HCT116 (cell line): ENCODE results near the gene HRC. TPM values are rescaled to one million over a fixed set of nuclear protein-coding genes. Genes with fewer than 3 reads are reported as not detected.

Experiments
- ATAC-seq: fragments of 200-7000 bp; cut with Tn5 transposase; 2 replicates; pipeline ENCODE4 v1.9.1; 2020; ENCODE audit warnings: mild to moderate bottlenecking, moderate library complexity
- BruUV-seq: library from RNA; stranded (reverse); fragments of 400-500 nt; replicated peaks from 2 replicates; lab custom pipeline; 2021; lab: Mats Ljungman, UMichigan
- CTCF ChIA-PET: fragments of 300-600 bp; sonication (Branson Sonifier 250); formaldehyde crosslinking; loops from one replicate; lab custom pipeline; 2021; ENCODE audit warnings: antibody characterized with exemption; lab: Charles Lee
- POLR2A ChIA-PET: fragments of 300-600, 350-600 bp; sonication (Branson Sonifier 250); formaldehyde crosslinking; loops from one replicate; lab custom pipeline; 2021; ENCODE audit warnings: antibody characterized with exemption; lab: Charles Lee
- RAD21 ChIA-PET, 2 experiments: fragments of 300-600 bp; sonication (Branson Sonifier 250); formaldehyde crosslinking; loops; one replicate each; lab custom pipeline; 2023; ENCODE audit warnings: low total read pairs in 2 of 2; ENCODE audit not compliant: uncharacterized antibody in 2 of 2, unreplicated experiment in 2 of 2, low non-redundant PET in 1 of 2; lab: Charles Lee
- DNase-seq: peaks from one replicate; pipeline ENCODE4 v3.0.0-alpha.2; 2010; ENCODE audit warnings: low read depth, low spot score
- H2AFZ ChIP-seq: fragments of 200-600 bp; shearing (Covaris generic), sonication (generic); 2 replicates; pipeline ENCODE4 v1.6.1; 2017; ENCODE audit warnings: low read depth, mixed run types, mixed read lengths, antibody characterized with exemption, low read length; ENCODE audit not compliant: poor library complexity, severe bottlenecking
- H3K27ac ChIP-seq: 2 replicates; pipeline ENCODE4 v1.5.1; 2012; ENCODE audit warnings: low read depth, low read length
- H3K27me3 ChIP-seq: fragments of 200-600 bp; sonication (generic); 2 replicates; pipeline ENCODE4 v1.6.1; 2016; ENCODE audit warnings: mixed run types, low read length, mixed read lengths; ENCODE audit not compliant: insufficient read depth
- H3K36me3 ChIP-seq, 2 experiments: fragments of 200-500 bp in 1 of 2; fragments of 200-600 bp in 1 of 2; sonication (Bioruptor generic) in 1 of 2; sonication (generic) in 1 of 2; 2 replicates each; pipeline versions ENCODE4 v1.5.1 to v1.6.1; 2014 to 2016; ENCODE audit warnings: low read length in 2 of 2, inconsistent platforms in 1 of 2, mixed read lengths in 1 of 2, mixed run types in 1 of 2; ENCODE audit not compliant: insufficient read depth in 2 of 2, control insufficient read depth in 1 of 2
- H3K4me1 ChIP-seq, 2 experiments: fragments of 200-600 bp in 1 of 2; sonication (generic) in 1 of 2; 2 replicates each; pipeline versions ENCODE4 v1.5.1 to v1.6.1; 2012 to 2017; ENCODE audit warnings: low read length in 2 of 2, inconsistent platforms in 1 of 2, mild to moderate bottlenecking in 1 of 2, mixed read lengths in 1 of 2, mixed run types in 1 of 2, moderate library complexity in 1 of 2; ENCODE audit not compliant: insufficient read depth in 2 of 2, control insufficient read depth in 1 of 2
- H3K4me2 ChIP-seq: fragments of 200-600 bp; sonication (generic); 2 replicates; pipeline ENCODE4 v1.6.1; 2017; ENCODE audit warnings: mixed run types, low read length, mixed read lengths
- H3K4me3 ChIP-seq, 2 experiments: fragments of 200-600 bp in 1 of 2; sonication (generic) in 1 of 2; replicated peaks in 1 of 2; 2 replicates each; pipeline ENCODE4 v1.5.1; 2011 to 2016; ENCODE audit warnings: low read length in 2 of 2, control low read depth in 1 of 2, low read depth in 1 of 2, mild to moderate bottlenecking in 1 of 2, mixed read lengths in 1 of 2, mixed run types in 1 of 2
- H3K79me2 ChIP-seq: fragments of 200-600 bp; sonication (generic); 2 replicates; pipeline ENCODE4 v1.6.1; 2017; ENCODE audit warnings: mild to moderate bottlenecking, mixed run types, low read length, moderate library complexity, mixed read lengths; ENCODE audit not compliant: insufficient read depth
- H3K9ac ChIP-seq: fragments of 200-600 bp; sonication (generic); 2 replicates; pipeline ENCODE4 v1.6.1; 2016; ENCODE audit warnings: low read length, mixed read lengths
- H3K9me2 ChIP-seq: fragments of 200-600 bp; sonication (generic), shearing (Covaris generic); 2 replicates; pipeline ENCODE4 v1.6.1; 2017; ENCODE audit warnings: mixed run types, mild to moderate bottlenecking, moderate library complexity; ENCODE audit not compliant: insufficient read depth
- H3K9me3 ChIP-seq, 2 experiments: fragments of 200-500 bp in 1 of 2; fragments of 200-600 bp in 1 of 2; sonication (Bioruptor generic) in 1 of 2; sonication (generic) in 1 of 2; 2 replicates each; pipeline ENCODE4 v1.6.1; 2014 to 2017; ENCODE audit warnings: low read length in 2 of 2, mixed read lengths in 2 of 2, inconsistent platforms in 1 of 2, low read depth in 1 of 2, mild to moderate bottlenecking in 1 of 2, mixed run types in 1 of 2, moderate library complexity in 1 of 2; ENCODE audit not compliant: control insufficient read depth in 1 of 2, insufficient read depth in 1 of 2
- H4K20me1 ChIP-seq: fragments of 200-600 bp; sonication (generic), shearing (Covaris generic); 2 replicates; pipeline ENCODE4 v1.6.1; 2017; ENCODE audit warnings: mixed run types, mild to moderate bottlenecking, moderate library complexity; ENCODE audit not compliant: insufficient read depth
- CTCF ChIP-seq, 3 experiments: fragments of 200-600 bp in 1 of 3; sonication (generic) in 1 of 3; IDR thresholded peaks in 2 of 3; conservative IDR thresholded peaks in 1 of 3; 2 replicates each; pipeline ENCODE4 v1.5.1; 2012 to 2017; ENCODE audit warnings: low read depth in 2 of 3, low read length in 2 of 3, antibody characterized with exemption in 1 of 3, borderline replicate concordance in 1 of 3, control low read depth in 1 of 3, mild to moderate bottlenecking in 1 of 3, mixed read lengths in 1 of 3, mixed run types in 1 of 3, moderate library complexity in 1 of 3; ENCODE audit not compliant: insufficient read depth in 1 of 3
- ELF1 ChIP-seq: IDR thresholded peaks from 2 replicates; pipeline ENCODE4 v1.6.1; 2012; ENCODE audit warnings: low read depth, borderline replicate concordance
- EZH2 ChIP-seq: fragments of 200-600 bp; sonication (generic); IDR thresholded peaks from 2 replicates; pipeline ENCODE4 v1.6.1; 2017; ENCODE audit warnings: antibody characterized with exemption, mixed run types
- JUND ChIP-seq: IDR thresholded peaks from 2 replicates; pipeline ENCODE4 v1.6.1; 2012
- MAX ChIP-seq: IDR thresholded peaks from 2 replicates; pipeline ENCODE4 v1.6.1; 2012
- POLR2AphosphoS5 ChIP-seq: IDR thresholded peaks from 2 replicates; pipeline ENCODE4 v1.6.1; 2011; ENCODE audit warnings: mild to moderate bottlenecking, low read depth, low read length, moderate library complexity
- RAD21 ChIP-seq: IDR thresholded peaks from 2 replicates; pipeline ENCODE4 v1.6.1; 2012; ENCODE audit warnings: low read depth, mild to moderate bottlenecking
- SIN3A ChIP-seq: IDR thresholded peaks from 2 replicates; pipeline ENCODE4 v1.6.1; 2012; ENCODE audit warnings: low read depth
- SP1 ChIP-seq: IDR thresholded peaks from 2 replicates; pipeline ENCODE4 v1.6.1; 2012; ENCODE audit warnings: low read depth
- SRF ChIP-seq: IDR thresholded peaks from 2 replicates; pipeline ENCODE4 v1.6.1; 2012; ENCODE audit warnings: low read depth
- TCF7L2 ChIP-seq: IDR thresholded peaks from 2 replicates; pipeline ENCODE4 v1.7.0; 2011; ENCODE audit warnings: borderline replicate concordance, inconsistent platforms; ENCODE audit not compliant: insufficient read depth, insufficient read length; ENCODE audit errors: extremely low read depth
- YY1 ChIP-seq: IDR thresholded peaks from 2 replicates; pipeline ENCODE4 v1.6.1; 2011; ENCODE audit warnings: low read length, low read depth, moderate library complexity, mild to moderate bottlenecking; ENCODE audit not compliant: insufficient replicate concordance; ENCODE audit errors: extremely low read depth
- intact Hi-C: fragments of 100-400 bp; cut with micrococcal nuclease; formaldehyde crosslinking; loops from 2 replicates; pipeline ENCODE4 v1.10.0; 2022
- total RNA-seq: library from RNA; stranded (reverse); gene quantifications from one replicate; pipeline ENCODE4 v1.2.1, GENCODE V29; 2021; ENCODE audit not compliant: unreplicated experiment

HRC gene
- total RNA-seq, 1 experiment from 2014 or later = not detected

DNA sequence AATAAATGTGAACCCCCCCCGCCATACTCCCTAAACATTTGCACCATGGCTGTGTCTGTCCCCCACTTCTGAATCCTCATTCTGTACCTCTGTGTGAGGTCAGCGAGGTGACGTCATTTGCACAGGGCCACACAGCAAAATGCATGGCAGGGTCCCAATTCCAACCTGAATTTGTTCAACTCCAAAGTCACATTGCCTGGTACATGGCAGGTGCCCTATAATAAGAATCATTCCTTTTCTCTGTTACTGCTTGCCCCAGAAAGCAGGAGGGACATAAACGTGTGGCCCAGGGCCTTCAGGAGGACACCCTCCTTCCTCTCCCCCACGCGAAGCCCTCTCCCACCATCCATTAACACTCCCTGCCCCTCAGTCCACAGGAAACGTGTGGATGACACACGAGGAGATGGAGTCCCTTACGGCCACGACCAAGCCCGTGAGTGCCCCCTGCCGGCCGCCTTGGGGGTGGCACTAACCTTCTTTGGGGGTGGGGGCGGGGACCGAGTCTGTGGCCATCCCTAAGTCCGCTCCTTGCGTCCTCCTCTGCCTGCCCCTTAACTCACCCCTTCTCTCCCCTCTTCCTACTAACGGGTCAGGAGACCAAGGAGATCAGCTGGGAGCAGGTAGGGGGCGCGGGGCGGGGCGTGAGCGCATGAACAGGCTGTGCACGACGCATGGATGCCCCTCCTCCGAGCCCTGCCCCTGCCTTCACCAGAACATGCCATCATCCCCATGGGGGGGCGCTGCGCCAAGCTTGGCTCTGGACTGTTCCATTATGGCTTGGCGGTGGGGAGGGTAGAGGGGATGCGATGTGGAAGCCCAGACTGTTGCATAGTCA lies 9.4 kb downstream of the HRC start:
- ChIA-PET RAD21 (interaction anchor here in 1 of 2 experiments (1.0 kb wide), 1 partner anchor 48 kb away, joined by 3 read pairs; no protein-coding TSS in a partner anchor), CTCF (interaction anchor here (0.8 to 2.2 kb wide), 16 partner anchors 10 to 152 kb away, joined by 3 to 19 read pairs (median 5); partner anchors contain the start of genes GYS1 and RUVBL2), POLR2A (interaction anchor here (0.6 kb wide), 1 partner anchor 20 kb away, joined by 7 read pairs; no protein-coding TSS in a partner anchor)
- peak overlapping the region; percentile 24; the same call in 1 of the 2 replicates for H3K9ac ChIP-seq
- no peaks in the 10 kb centered on the region for H3K79me2 ChIP-seq
- no peaks in the 10 kb centered on the region for H3K27me3 ChIP-seq
- no TSS peak for BruUV-seq
- TF ChIP-seq SIN3A (no peak), POLR2AphosphoS5 (no peak), MAX (peak; percentile 74), RAD21 (peak; percentile 74; the same call in 1 of the 2 replicates), YY1 (peak; percentile 87), TCF7L2 (no peak), JUND (peak; percentile 46), EZH2 (no peak), CTCF (IDR thresholded peaks at IDR 0.05 in 2 of 3, conservative IDR thresholded peaks at IDR 0.05 in 1 of 3; ENCODE audit: borderline replicate concordance in 1 of 3, insufficient read depth in 1 of 3, low read depth in 2 of 3, low read length in 2 of 3) (peak; percentile 86 to 94 (median 91)), ELF1 (no peak), SP1 (peak; percentile 52; the same call in 1 of the 2 replicates), SRF (no peak)
- no peaks in the 10 kb centered on the region for H3K36me3 ChIP-seq
- H3K9me2 ChIP-seq = no peaks in the 10 kb centered on the region
- H3K27ac ChIP-seq = peak overlapping the region; percentile 36
- H3K4me2 ChIP-seq = peak overlapping the region; percentile 74
- intact Hi-C loops = no loop called here
- peaks cover 16 to 38% of the 10 kb centered on the region in 2 experiments for H3K4me1 ChIP-seq
- DNase-seq (peak; percentile 84), ATAC-seq (peak; percentile 47)
- H4K20me1 ChIP-seq = no peaks in the 10 kb centered on the region
- H3K9me3 ChIP-seq = no peaks in the 10 kb centered on the region
- H3K4me3 ChIP-seq = peak overlapping the region; percentile 35 to 49
- no peak overlapping the region for H2AFZ ChIP-seq
